Measurements from ENCODE around the gene RAD50.

DNA sequence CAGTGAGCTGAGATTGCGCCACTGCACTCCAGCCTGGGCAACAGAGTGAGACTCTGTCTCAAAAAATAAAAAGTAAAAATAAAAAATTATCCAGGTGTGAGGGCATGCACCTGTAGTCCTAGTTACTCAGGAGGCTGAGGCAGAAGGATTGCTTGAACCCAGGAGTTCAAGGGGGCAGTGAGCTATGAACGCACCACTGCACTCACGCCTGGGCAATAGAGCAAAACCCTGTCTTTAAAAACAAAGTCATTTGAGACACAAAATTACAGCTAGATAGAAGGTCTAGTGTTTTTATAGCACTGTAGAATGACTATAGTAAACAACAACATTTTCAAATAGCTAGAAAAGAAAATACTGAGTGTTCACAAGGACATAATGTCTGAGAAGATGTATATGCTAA is 133.4 kb downstream of the RAD50 start:
- no peak for TF ChIP-seq NFIC (IDR thresholded peaks at IDR 0.05; ENCODE audit: low read depth, low read length)
- no peak for TF ChIP-seq SMC3 (IDR thresholded peaks at IDR 0.05; ENCODE audit: borderline replicate concordance, low read length)

Data from GM12878 (cell line).